ENCODE data around the gene KRTAP10-12. TPM values are rescaled to one million over a fixed set of nuclear protein-coding genes. Genes with fewer than 3 reads are reported as not detected.

KRTAP10-12 gene
- total RNA-seq, 1 experiment from 2014 or later, result not detected

GRCh38 chr21:44706026-44706705 is 9.2 kb downstream of the KRTAP10-12 start:
- Histone ChIP-seq H3K36me3 (ENCODE audit: control insufficient read depth, insufficient read depth, low read length) (no peaks in the 10 kb centered on the region), H3K27me3 (replicated peaks; ENCODE audit: control insufficient read depth, insufficient read depth, low read length) (no peaks in the 10 kb centered on the region), H3K4me1 (no peaks in the 10 kb centered on the region; the same call in 1 of the 2 replicates), H3K9me3 (no peaks in the 10 kb centered on the region; the same call in 1 of the 2 replicates), H3K4me3 (ENCODE audit: low read depth, low read length) (no peak overlapping the region)
- peaks cover 10% of the 10 kb centered on the region for H3K27me3 Mint-ChIP-seq (ENCODE audit: insufficient read depth, unreplicated experiment)
- no peak for TF ChIP-seq CTCF (IDR thresholded peaks at IDR 0.05; ENCODE audit: insufficient read depth in 1 of 2, low read depth in 1 of 2, low read length in 1 of 2, severe bottlenecking in 1 of 2, unreplicated experiment in 1 of 2)
- no peak for DNase-seq
- CTCF ChIA-PET, result no interaction called here
- no peak overlapping the region for H3K4me3 Mint-ChIP-seq (ENCODE audit: unreplicated experiment)
- H3K9me3 Mint-ChIP-seq (ENCODE audit: unreplicated experiment), result no peaks in the 10 kb centered on the region
- POLR2A ChIA-PET, result no interaction called here
- intact Hi-C loops (cut with micrococcal nuclease; ENCODE audit: unreplicated experiment), result no loop called here
- no peaks in the 10 kb centered on the region for H3K36me3 Mint-ChIP-seq (ENCODE audit: insufficient read depth, unreplicated experiment)
- peaks cover 4% of the 10 kb centered on the region for H3K4me1 Mint-ChIP-seq (ENCODE audit: low read depth, unreplicated experiment)
- BruUV-seq (replicated peaks), result no TSS peak
- no peak overlapping the region for H3K27ac Mint-ChIP-seq (ENCODE audit: unreplicated experiment)

GRCh38 chr21:44706706-44707581 is 10.0 kb downstream of the KRTAP10-12 start:
- Mint-ChIP-seq H3K27me3 (ENCODE audit: insufficient read depth, unreplicated experiment) (peaks cover 10% of the 10 kb centered on the region), H3K36me3 (ENCODE audit: insufficient read depth, unreplicated experiment) (no peaks in the 10 kb centered on the region), H3K4me3 (ENCODE audit: unreplicated experiment) (no peak overlapping the region), H3K9me3 (ENCODE audit: unreplicated experiment) (no peaks in the 10 kb centered on the region), H3K27ac (ENCODE audit: unreplicated experiment) (no peak overlapping the region), H3K4me1 (ENCODE audit: low read depth, unreplicated experiment) (peaks cover 7% of the 10 kb centered on the region)
- intact Hi-C loops (cut with micrococcal nuclease; ENCODE audit: unreplicated experiment), result no loop called here
- CTCF ChIA-PET, result no interaction called here
- POLR2A ChIA-PET, result no interaction called here
- no peak for TF ChIP-seq CTCF (IDR thresholded peaks at IDR 0.05; ENCODE audit: insufficient read depth in 1 of 2, low read depth in 1 of 2, low read length in 1 of 2, severe bottlenecking in 1 of 2, unreplicated experiment in 1 of 2)
- Histone ChIP-seq H3K4me3 (ENCODE audit: low read depth, low read length) (no peak overlapping the region), H3K4me1 (peaks cover 6% of the 10 kb centered on the region; the same call in 1 of the 2 replicates), H3K9me3 (no peaks in the 10 kb centered on the region; the same call in 1 of the 2 replicates), H3K27me3 (replicated peaks; ENCODE audit: control insufficient read depth, insufficient read depth, low read length) (no peaks in the 10 kb centered on the region), H3K36me3 (ENCODE audit: control insufficient read depth, insufficient read depth, low read length) (no peaks in the 10 kb centered on the region)
- no peak for DNase-seq
- no TSS peak for BruUV-seq (replicated peaks)

GRCh38 chr21:44708213-44708865 is 11.4 kb downstream of the KRTAP10-12 start:
- no peak overlapping the region for H3K4me3 Mint-ChIP-seq (ENCODE audit: unreplicated experiment)
- ChIA-PET POLR2A (no interaction called here), CTCF (interaction anchor here (1.2 kb wide), 1 partner anchor 34 kb away, joined by 4 read pairs; no protein-coding TSS in a partner anchor)
- no peak overlapping the region for H3K27ac Mint-ChIP-seq (ENCODE audit: unreplicated experiment)
- H3K27me3 Mint-ChIP-seq (ENCODE audit: insufficient read depth, unreplicated experiment), result peaks cover 6% of the 10 kb centered on the region
- Histone ChIP-seq H3K4me1 (peaks cover 6% of the 10 kb centered on the region; the same call in 1 of the 2 replicates), H3K27me3 (replicated peaks; ENCODE audit: control insufficient read depth, insufficient read depth, low read length) (no peaks in the 10 kb centered on the region), H3K4me3 (ENCODE audit: low read depth, low read length) (no peak overlapping the region), H3K36me3 (ENCODE audit: control insufficient read depth, insufficient read depth, low read length) (no peaks in the 10 kb centered on the region), H3K9me3 (no peaks in the 10 kb centered on the region; the same call in 1 of the 2 replicates)
- BruUV-seq (replicated peaks), result no TSS peak
- TF ChIP-seq CTCF (IDR thresholded peaks at IDR 0.05; ENCODE audit: insufficient read depth in 1 of 2, low read depth in 1 of 2, low read length in 1 of 2, severe bottlenecking in 1 of 2, unreplicated experiment in 1 of 2), result no peak
- no peak for DNase-seq
- intact Hi-C loops (cut with micrococcal nuclease; ENCODE audit: unreplicated experiment), result no loop called here
- H3K9me3 Mint-ChIP-seq (ENCODE audit: unreplicated experiment), result no peaks in the 10 kb centered on the region
- no peaks in the 10 kb centered on the region for H3K36me3 Mint-ChIP-seq (ENCODE audit: insufficient read depth, unreplicated experiment)
- peaks cover 7% of the 10 kb centered on the region for H3K4me1 Mint-ChIP-seq (ENCODE audit: low read depth, unreplicated experiment)

Data from Caco-2 (cell line).